Brain microvascular endothelial cell (primary cell): ENCODE results near the gene CFAP52.
"Not testable (repeated sequence)": the region's sequence is repeated elsewhere in the genome, so short reads cannot be mapped to it uniquely, and the experiment has no call there.

Experiments
- DNase-seq: peaks from one replicate; pipeline ENCODE4 v3.0.0-alpha.2; 2020
- H3K27ac ChIP-seq: fragments of 250-450 bp; sonication (Bioruptor Pico); 2 replicates; pipeline ENCODE4 v1.5.1; 2020; ENCODE audit warnings: mild to moderate bottlenecking, moderate library complexity
- H3K27me3 ChIP-seq: fragments of 250-450 bp; sonication (Bioruptor Pico); replicated peaks from 2 replicates; pipeline ENCODE4 v1.5.1; 2020; ENCODE audit warnings: mild to moderate bottlenecking
- H3K36me3 ChIP-seq: fragments of 250-450 bp; sonication (Bioruptor Pico); replicated peaks from 2 replicates; pipeline ENCODE4 v1.5.1; 2020; ENCODE audit warnings: mild to moderate bottlenecking
- H3K4me3 ChIP-seq: 2 replicates; pipeline ENCODE4 v1.5.1; 2011; ENCODE audit warnings: low read depth, mild to moderate bottlenecking, control low read depth, low read length, moderate library complexity
- in situ Hi-C: cut with HindIII; loops from 2 replicates; pipeline ENCODE4 v1.10.0; 2017; ENCODE audit warnings: low sequenced_read_pairs, low pct_ligation_motif_present
- TF ChIP-seq, protein P1 (sequence below): IDR thresholded peaks from 2 replicates; pipeline ENCODE4 v1.5.1; 2011; ENCODE audit warnings: low read depth, mild to moderate bottlenecking, moderate library complexity, low read length, control low read depth, inconsistent platforms; ENCODE audit errors: missing control alignments

Gene CFAP52

DNA sequence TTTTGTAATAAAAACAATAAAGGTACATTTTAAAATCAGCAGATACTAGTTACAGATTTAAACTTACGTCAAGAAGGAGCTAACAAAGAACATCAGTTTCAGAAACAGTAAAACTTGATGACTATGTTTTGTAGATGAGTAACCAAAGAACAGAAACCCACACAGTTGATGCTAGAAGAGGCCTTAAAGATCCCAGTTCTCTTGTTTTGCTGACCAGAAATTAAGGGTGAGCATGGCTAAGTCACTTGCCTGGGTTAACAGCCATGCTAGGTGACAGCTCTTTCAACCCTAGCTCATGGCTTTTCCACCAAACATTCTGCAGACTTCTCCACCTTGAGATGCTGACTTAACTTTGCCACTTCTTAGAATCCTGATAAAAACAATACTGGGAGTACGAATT, 27.2 kb upstream of the CFAP52 start:
- DNase-seq = no peak
- in situ Hi-C loops = no loop called here

DNA sequence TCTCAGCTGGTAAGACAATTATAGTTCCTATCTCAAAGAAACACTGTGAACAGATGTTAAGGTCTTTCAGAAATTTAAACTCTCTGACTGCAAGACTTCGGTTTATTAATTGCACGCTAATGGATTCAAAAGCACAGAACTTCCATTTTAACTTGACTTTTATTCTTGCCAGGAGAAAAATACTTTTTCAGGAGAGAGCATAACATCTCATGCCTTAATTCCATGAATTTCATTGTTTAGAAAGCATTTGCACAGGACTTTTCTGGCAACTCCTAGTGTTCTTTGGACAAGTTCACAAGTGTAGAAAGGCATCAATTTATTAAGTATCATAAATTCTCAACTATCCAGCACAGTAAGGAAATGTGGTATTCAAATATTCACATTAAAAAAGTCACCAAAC, 23.3 kb upstream of the CFAP52 start:
- in situ Hi-C loops = no loop called here
- no peaks in the 10 kb centered on the region for H3K36me3 ChIP-seq
- TF ChIP-seq, protein P1, sequence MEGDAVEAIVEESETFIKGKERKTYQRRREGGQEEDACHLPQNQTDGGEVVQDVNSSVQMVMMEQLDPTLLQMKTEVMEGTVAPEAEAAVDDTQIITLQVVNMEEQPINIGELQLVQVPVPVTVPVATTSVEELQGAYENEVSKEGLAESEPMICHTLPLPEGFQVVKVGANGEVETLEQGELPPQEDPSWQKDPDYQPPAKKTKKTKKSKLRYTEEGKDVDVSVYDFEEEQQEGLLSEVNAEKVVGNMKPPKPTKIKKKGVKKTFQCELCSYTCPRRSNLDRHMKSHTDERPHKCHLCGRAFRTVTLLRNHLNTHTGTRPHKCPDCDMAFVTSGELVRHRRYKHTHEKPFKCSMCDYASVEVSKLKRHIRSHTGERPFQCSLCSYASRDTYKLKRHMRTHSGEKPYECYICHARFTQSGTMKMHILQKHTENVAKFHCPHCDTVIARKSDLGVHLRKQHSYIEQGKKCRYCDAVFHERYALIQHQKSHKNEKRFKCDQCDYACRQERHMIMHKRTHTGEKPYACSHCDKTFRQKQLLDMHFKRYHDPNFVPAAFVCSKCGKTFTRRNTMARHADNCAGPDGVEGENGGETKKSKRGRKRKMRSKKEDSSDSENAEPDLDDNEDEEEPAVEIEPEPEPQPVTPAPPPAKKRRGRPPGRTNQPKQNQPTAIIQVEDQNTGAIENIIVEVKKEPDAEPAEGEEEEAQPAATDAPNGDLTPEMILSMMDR = no peak

More for the DNA sequence above, 27.2 kb upstream of the CFAP52 start:
- TF ChIP-seq, protein P1 = no peak
- H3K36me3 ChIP-seq = no peaks in the 10 kb centered on the region
- H3K27ac ChIP-seq = no peak overlapping the region
- no peaks in the 10 kb centered on the region for H3K27me3 ChIP-seq
- no peak overlapping the region for H3K4me3 ChIP-seq

DNA sequence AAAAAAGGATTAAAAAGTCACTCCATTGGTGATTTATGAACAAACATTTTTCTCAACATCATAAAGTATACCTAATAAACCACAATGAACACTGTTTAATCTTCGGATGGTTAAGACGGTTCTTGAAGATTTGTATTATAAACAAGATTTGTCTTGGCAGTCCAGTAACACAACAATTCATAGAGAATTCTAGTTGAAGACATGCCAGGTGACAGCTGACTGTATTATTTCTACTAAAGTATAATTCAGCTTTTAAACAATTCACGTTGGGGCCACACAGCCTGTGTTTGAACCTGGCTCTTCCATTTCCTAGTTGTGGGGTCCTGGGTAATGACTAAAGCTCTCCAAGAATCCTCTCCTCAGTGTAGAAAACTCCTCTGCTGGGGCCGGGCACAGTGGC, 22.8 kb upstream of the CFAP52 start:
- Histone ChIP-seq H3K36me3 (no peaks in the 10 kb centered on the region), H3K27ac (no peak overlapping the region), H3K27me3 (no peaks in the 10 kb centered on the region), H3K4me3 (no peak overlapping the region)
- DNase-seq = no peak
- in situ Hi-C loops = no loop called here
- TF ChIP-seq, protein P1 = no peak

More for the DNA sequence above, 23.3 kb upstream of the CFAP52 start:
- Histone ChIP-seq H3K27ac (no peak overlapping the region), H3K4me3 (no peak overlapping the region), H3K27me3 (no peaks in the 10 kb centered on the region)
- DNase-seq = no peak

DNA sequence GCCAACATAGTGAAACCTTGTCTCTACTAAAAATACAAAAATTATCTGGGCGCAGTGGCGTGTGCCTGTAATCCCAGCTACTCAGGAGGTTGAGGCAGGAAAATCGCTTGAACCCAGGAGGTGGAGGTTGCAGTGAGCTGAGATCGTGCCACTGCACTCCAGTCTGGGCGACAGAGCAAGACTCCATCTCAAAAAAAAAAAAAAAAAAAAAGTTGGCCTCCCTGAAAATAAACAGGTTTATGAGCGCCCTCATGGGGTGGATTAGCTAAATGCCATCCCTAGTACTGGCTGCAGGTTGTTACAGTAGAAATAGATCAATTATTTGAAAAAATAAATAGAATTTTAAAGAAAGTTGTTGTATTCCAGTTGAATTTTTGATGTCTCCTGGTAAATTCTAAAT, 21.7 kb upstream of the CFAP52 start:
- in situ Hi-C loops, H3K27me3 ChIP-seq, H3K27ac ChIP-seq, H3K4me3 ChIP-seq, H3K36me3 ChIP-seq: not testable (repeated sequence)
- peak; percentile 59 for DNase-seq
- TF ChIP-seq, protein P1 = peak; percentile 61

DNA sequence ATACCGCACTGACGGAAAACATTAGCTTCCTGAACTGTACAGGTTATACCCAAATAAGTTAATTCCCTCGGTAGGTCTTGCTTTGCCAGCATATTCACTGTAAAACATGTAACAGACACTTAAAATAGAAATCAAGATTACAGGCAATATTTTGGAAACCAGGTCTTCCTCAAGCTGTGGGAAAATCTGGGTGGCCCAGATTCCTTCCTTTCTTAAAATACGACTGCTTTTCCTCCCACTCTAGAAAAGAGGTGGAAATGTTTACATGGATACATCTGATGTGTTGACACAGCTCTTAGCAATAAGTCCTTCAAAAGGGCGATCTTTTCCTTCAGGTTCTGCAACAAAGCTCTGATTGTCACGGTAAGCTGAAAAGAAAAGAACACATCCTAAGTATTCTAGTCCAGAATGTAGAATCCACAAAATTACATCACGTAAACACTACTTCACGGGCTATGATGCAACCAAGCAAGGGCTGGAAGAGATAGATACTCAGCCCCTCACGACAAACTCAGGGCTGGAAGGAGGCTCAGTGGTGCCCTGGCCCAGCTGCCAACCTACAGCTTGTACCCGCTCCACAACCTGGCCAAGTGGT, 19.2 kb upstream of the CFAP52 start:
- no peak overlapping the region for H3K4me3 ChIP-seq
- TF ChIP-seq, protein P1 = no peak
- no peak overlapping the region for H3K27ac ChIP-seq
- no peaks in the 10 kb centered on the region for H3K36me3 ChIP-seq
- in situ Hi-C loops = no loop called here
- DNase-seq = no peak
- no peaks in the 10 kb centered on the region for H3K27me3 ChIP-seq

DNA sequence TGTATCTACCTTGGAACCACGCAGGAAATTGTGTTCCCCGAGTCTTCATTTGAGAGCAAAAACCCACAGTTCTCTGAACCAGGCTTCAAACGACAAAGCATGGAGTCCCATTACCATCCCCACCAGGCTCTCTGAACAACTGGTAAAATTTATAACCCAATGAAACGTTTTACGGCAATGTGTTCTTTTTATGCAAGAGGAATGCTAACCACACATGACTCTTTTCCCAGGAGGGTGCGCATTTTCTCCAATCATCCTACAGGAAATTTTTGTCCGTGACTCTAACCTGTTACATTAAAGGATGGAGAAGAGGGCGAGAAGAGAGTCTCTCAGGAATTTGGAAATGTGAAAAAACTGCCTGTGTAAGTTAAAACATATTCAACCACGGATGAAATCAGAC, 18.6 kb upstream of the CFAP52 start:
- H3K4me3 ChIP-seq = no peak overlapping the region
- H3K36me3 ChIP-seq = no peaks in the 10 kb centered on the region
- no peaks in the 10 kb centered on the region for H3K27me3 ChIP-seq
- DNase-seq = no peak
- TF ChIP-seq, protein P1 = no peak
- in situ Hi-C loops = no loop called here
- no peak overlapping the region for H3K27ac ChIP-seq
